ENCODE results near the gene C6orf141. TPM values are rescaled to one million over a fixed set of nuclear protein-coding genes. Genes with fewer than 3 reads are reported as not detected.
A peak's percentile ranks its signal among the peaks of the same experiment; 100 is the strongest.

Gene C6orf141
- total and polyA plus RNA-seq, 2 of the 8 experiments (the other 6 are each of a cell fraction or from before 2014, with no cell fraction given): 7.6 to 16.1 TPM

DNA sequence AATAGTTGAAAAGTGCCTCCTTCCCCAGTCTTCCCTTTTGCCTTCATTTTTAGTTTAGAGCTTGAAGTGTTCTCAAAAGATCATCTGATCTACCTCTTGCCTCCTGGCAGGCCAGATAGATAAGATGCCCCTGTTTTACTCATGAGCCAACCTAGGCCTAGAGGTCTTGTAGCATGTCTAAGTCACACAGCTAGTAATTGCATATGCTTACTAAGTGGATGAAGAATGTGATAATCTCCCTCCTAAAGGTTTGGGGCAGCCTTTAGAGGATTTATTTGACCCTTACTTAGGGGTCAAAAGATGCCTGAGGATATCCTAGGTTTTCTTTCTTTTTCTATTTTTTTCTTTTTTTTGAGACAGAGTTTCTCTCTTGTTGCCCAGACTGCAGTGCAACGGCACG lies 2.1 kb downstream of the C6orf141 start:
- POLR2A ChIA-PET (ENCODE audit: partially characterized antibody): interaction anchor here (1.1 kb wide), 1 partner anchor 13 kb away, joined by 4 read pairs; no protein-coding TSS in a partner anchor
- peaks cover 0 to 6% (median 0%) of the 10 kb centered on the region in 4 experiments; a peak in 4 of 7 replicates for H3K27me3 ChIP-seq (replicated peaks in 1 of 4; ENCODE audit: control insufficient read depth in 3 of 4, extremely low read depth in 1 of 4, insufficient read depth in 3 of 4, low read length in 3 of 4)
- H3K9ac ChIP-seq (replicated peaks in 1 of 4; ENCODE audit: extremely low read depth in 1 of 4, low read depth in 3 of 4, low read length in 3 of 4): peak overlapping the region in 1 of 4 experiments; percentile 59; a peak in 2 of 7 replicates
- H3K36me3 ChIP-seq (ENCODE audit: control insufficient read depth in 2 of 4, insufficient read depth in 4 of 4, low read length in 3 of 4): peaks cover 2 to 48% (median 8%) of the 10 kb centered on the region in 4 experiments; a peak in 6 of 8 replicates
- H3K4ac ChIP-seq (replicated peaks; ENCODE audit: insufficient read length, low read depth, low read length): peak overlapping the region; percentile 19
- H2AFZ ChIP-seq (ENCODE audit: low read length): no peak overlapping the region
- H4K5ac ChIP-seq (ENCODE audit: insufficient read length, low read depth, low read length): no peak overlapping the region
- peak overlapping the region; percentile 30 to 97 (median 70) for H3K4me3 ChIP-seq (ENCODE audit: extremely low read depth in 1 of 4, insufficient read depth in 2 of 4, low read depth in 3 of 4, low read length in 4 of 4)
- WGBS, 2 experiments (ENCODE audit: extremely low coverage in 1 of 2, insufficient coverage in 1 of 2, insufficient read length in 1 of 2, insufficient replicate concordance in 2 of 2, low coverage in 1 of 2, low lambda C conversion rate in 2 of 2, missing lambda C conversion rate in 1 of 2): 87% methylated on average over 2 of the region's 2 CpGs; no CpG with 5 or more reads in 1 of the 2 experiments
- no peak overlapping the region for H2BK12ac ChIP-seq (ENCODE audit: low read depth, low read length)
- H2AK5ac ChIP-seq (ENCODE audit: low read depth, low read length): no peak overlapping the region
- peaks cover 0 to 20% of the 10 kb centered on the region in 2 experiments; a peak in 2 of 4 replicates for H3K79me2 ChIP-seq (ENCODE audit: control insufficient read depth in 1 of 2, insufficient read depth in 2 of 2, low read length in 2 of 2)
- no peak for FAIRE-seq
- no peak overlapping the region for H2BK15ac ChIP-seq (ENCODE audit: low read length)
- CTCF ChIA-PET (ENCODE audit: partially characterized antibody): interaction anchor here (0.8 to 5.4 kb wide), 6 partner anchors 20 to 479 kb away, joined by 3 to 41 read pairs (median 6); no protein-coding TSS in a partner anchor
- no peak for DNase-seq (ENCODE audit: low read depth in 1 of 2, low spot score in 2 of 2)
- H4K8ac ChIP-seq (ENCODE audit: extremely low read depth, insufficient read depth, low read length): no peak overlapping the region
- peaks cover 4 to 25% (median 9%) of the 10 kb centered on the region in 4 experiments for H3K4me1 ChIP-seq (replicated peaks in 1 of 4; ENCODE audit: control insufficient read depth in 3 of 4, insufficient read depth in 4 of 4, low read length in 3 of 4)
- no peak overlapping the region for H2BK5ac ChIP-seq (ENCODE audit: low read depth, low read length)
- H3K79me1 ChIP-seq (ENCODE audit: low read depth, low read length): no peaks in the 10 kb centered on the region
- H3K4me2 ChIP-seq (ENCODE audit: insufficient read depth in 1 of 2, low read depth in 2 of 2, low read length in 2 of 2): peak overlapping the region; percentile 87 to 95
- no peak overlapping the region for H2BK120ac ChIP-seq (replicated peaks; ENCODE audit: low read depth, low read length)
- peaks cover 15% of the 10 kb centered on the region for H3K23me2 ChIP-seq (ENCODE audit: low read depth, low read length)
- no peak overlapping the region for H3K56ac ChIP-seq (replicated peaks; ENCODE audit: insufficient read length, low read depth, low read length)
- H3K27ac ChIP-seq (ENCODE audit: low read depth, low read length): 0 out of 2 replicates have a peak overlapping the region, but pooled peaks have one; percentile 15
- H4K20me1 ChIP-seq (replicated peaks in 1 of 2; ENCODE audit: control insufficient read depth in 1 of 2, insufficient read depth in 2 of 2, low read length in 2 of 2): peaks cover 0 to 2% of the 10 kb centered on the region in 2 experiments
- H3K23ac ChIP-seq (ENCODE audit: insufficient read length): no peak overlapping the region
- no peak overlapping the region for H2BK20ac ChIP-seq (ENCODE audit: low read length)
- no peak overlapping the region for H4K91ac ChIP-seq (replicated peaks; ENCODE audit: insufficient read length, low read length)
- H3K14ac ChIP-seq (ENCODE audit: insufficient read length): no peak overlapping the region
- H3K18ac ChIP-seq (ENCODE audit: extremely low read depth, low read length): peak overlapping the region; percentile 60; the same call in 1 of the 2 replicates
- H3K9me3 ChIP-seq (ENCODE audit: insufficient read depth in 2 of 2, low read depth in 1 of 2, low read length in 1 of 2): no peaks in the 10 kb centered on the region
- TF ChIP-seq SP4 (IDR thresholded peaks at IDR 0.05; ENCODE audit: low read length) (no peak), MAFK (IDR thresholded peaks at IDR 0.05; ENCODE audit: low read depth, low read length) (no peak), HDAC2 (IDR thresholded peaks at IDR 0.05; ENCODE audit: borderline replicate concordance in 1 of 2, low read depth in 2 of 2, low read length in 2 of 2) (no peak), SP1 (IDR thresholded peaks at IDR 0.05; ENCODE audit: low read depth, low read length) (no peak), POLR2AphosphoS5 (IDR thresholded peaks at IDR 0.05; ENCODE audit: low read depth, low read length) (no peak), ASH2L (IDR thresholded peaks at IDR 0.05; ENCODE audit: low read length) (no peak), FOSL1 (IDR thresholded peaks at IDR 0.05; ENCODE audit: insufficient read depth, low read depth, low read length) (no peak), SP2 (IDR thresholded peaks at IDR 0.05; ENCODE audit: low read length) (no peak), KDM1A (IDR thresholded peaks at IDR 0.05; ENCODE audit: borderline replicate concordance, low read length) (no peak)
